ENCODE data around the gene LRRC38. TPM values are rescaled to one million over a fixed set of nuclear protein-coding genes. Genes with fewer than 3 reads are reported as not detected.

Gene LRRC38
- total RNA-seq, result not detected in 2 replicates

GRCh38 chr1:13513895-13514546, at the start of gene LRRC38:
Gene LRRC38 (minus strand): TSS chr1:13514003. CDS start chr1:13513593, 410 bp downstream.

Other genes starting within 250 kb of the LRRC38 start
- gene PRAMEF8, start 228.9 kb downstream of the LRRC38 start, total RNA-seq, result not detected in 2 replicates
- gene PRAMEF33, start 210.5 kb downstream of the LRRC38 start, total RNA-seq, result not detected in 2 replicates
- not detected in 2 replicates for gene PRAMEF15, start 198.4 kb downstream of the LRRC38 start, total RNA-seq
- gene PRAMEF14, start 166.9 kb downstream of the LRRC38 start, total RNA-seq, result not detected in 2 replicates
- gene PRAMEF19, start 142.1 kb downstream of the LRRC38 start, total RNA-seq, result not detected in 2 replicates
- gene PRAMEF17, start 124.4 kb downstream of the LRRC38 start, total RNA-seq, result not detected in 2 replicates
- not detected in 2 replicates for gene PRAMEF20, start 103.6 kb downstream of the LRRC38 start, total RNA-seq
- gene PDPN, start 69.8 kb upstream of the LRRC38 start, total RNA-seq, result 3.1 and 12.1 TPM in 2 replicates
- 9.2 and 21.4 TPM in 2 replicates for gene PRDM2, start 186.2 kb upstream of the LRRC38 start, total RNA-seq

All from nasal cavity respiratory epithelium epithelial cell of viscerocranial mucosa (primary cell).